Liver (tissue), 9 donors: ENCODE measurements around the gene TMEM39B. TPM values are rescaled to one million over a fixed set of nuclear protein-coding genes. Genes with fewer than 3 reads are reported as not detected.

Experiments
- DNase-seq: peaks from one replicate; pipeline ENCODE4 v3.0.0-alpha.2; 2017; ENCODE audit warnings: low spot score
- H3K27ac ChIP-seq, 2 donors: one replicate each; pipeline ENCODE4 v1.7.0; 2013; ENCODE audit warnings: inconsistent platforms in 2 of 2, low read length in 2 of 2, control low read depth in 1 of 2, low read depth in 1 of 2, mild to moderate bottlenecking in 1 of 2
- H3K27me3 ChIP-seq, 4 donors: one replicate each; pipeline versions ENCODE4 v1.6.1 to v1.7.0; 2013; ENCODE audit warnings: low read length in 3 of 4, inconsistent platforms in 1 of 4, mild to moderate bottlenecking in 1 of 4, moderate library complexity in 1 of 4; ENCODE audit not compliant: control insufficient read depth in 4 of 4, insufficient read depth in 4 of 4
- H3K36me3 ChIP-seq, 4 donors: one replicate each; pipeline versions ENCODE4 v1.6.1 to v1.7.0; 2013; ENCODE audit warnings: low read length in 3 of 4, mild to moderate bottlenecking in 3 of 4, low read depth in 1 of 4, moderate library complexity in 1 of 4; ENCODE audit not compliant: control insufficient read depth in 4 of 4, insufficient read depth in 3 of 4
- H3K4me1 ChIP-seq, 4 donors: one replicate each; pipeline versions ENCODE4 v1.6.1 to v1.7.0; 2013; ENCODE audit warnings: low read length in 3 of 4, mild to moderate bottlenecking in 3 of 4, moderate library complexity in 1 of 4; ENCODE audit not compliant: control insufficient read depth in 4 of 4, insufficient read depth in 4 of 4
- H3K4me3 ChIP-seq, 3 donors: one replicate each; pipeline versions ENCODE4 v1.6.1 to v1.7.0; 2013; ENCODE audit warnings: low read length in 3 of 3, control low read depth in 1 of 3, low read depth in 1 of 3, mild to moderate bottlenecking in 1 of 3
- H3K9ac ChIP-seq, 2 donors: one replicate each; pipeline ENCODE4 v1.7.0; 2013; ENCODE audit warnings: low read length in 2 of 2, mild to moderate bottlenecking in 2 of 2, moderate library complexity in 2 of 2, control low read depth in 1 of 2, low read depth in 1 of 2
- H3K9me3 ChIP-seq, 4 donors: one replicate each; pipeline versions ENCODE4 v1.6.1 to v1.7.0; 2013; ENCODE audit warnings: low read length in 3 of 4; ENCODE audit not compliant: control insufficient read depth in 4 of 4
- EGR1 ChIP-seq, 2 donors: IDR thresholded peaks; 2 replicates each; pipeline ENCODE4 v1.6.1; 2016 to 2018; ENCODE audit warnings: antibody characterized with exemption in 2 of 2, low read depth in 2 of 2
- FOXA1 ChIP-seq: IDR thresholded peaks from 2 replicates; pipeline ENCODE4 v1.6.1; 2016; ENCODE audit warnings: antibody characterized with exemption
- FOXA2 ChIP-seq: IDR thresholded peaks from 2 replicates; pipeline ENCODE4 v1.6.1; 2016; ENCODE audit warnings: antibody characterized with exemption
- GABPA ChIP-seq, 2 donors: IDR thresholded peaks in 1 of 2; conservative IDR thresholded peaks in 1 of 2; 2 replicates each; pipeline ENCODE4 v1.6.1; 2016; ENCODE audit warnings: antibody characterized with exemption in 2 of 2, mild to moderate bottlenecking in 1 of 2, moderate library complexity in 1 of 2
- HNF4A ChIP-seq, 2 donors: conservative IDR thresholded peaks; 2 replicates each; pipeline ENCODE4 v1.6.1; 2016; ENCODE audit warnings: antibody characterized with exemption in 2 of 2, mild to moderate bottlenecking in 2 of 2
- HNF4G ChIP-seq: IDR thresholded peaks from 2 replicates; pipeline ENCODE4 v1.6.1; 2016; ENCODE audit warnings: antibody characterized with exemption
- JUND ChIP-seq, 2 donors: IDR thresholded peaks; 2 replicates each; pipeline ENCODE4 v1.6.1; 2016; ENCODE audit warnings: antibody characterized with exemption in 2 of 2
- NR2F2 ChIP-seq: IDR thresholded peaks from 2 replicates; pipeline ENCODE4 v1.6.1; 2016; ENCODE audit warnings: antibody characterized with exemption
- RAD21 ChIP-seq, 2 donors: IDR thresholded peaks; 2 replicates each; pipeline ENCODE4 v1.6.1; 2016; ENCODE audit warnings: antibody characterized with exemption in 2 of 2, mild to moderate bottlenecking in 2 of 2
- RXRA ChIP-seq, 2 donors: IDR thresholded peaks; 2 replicates each; pipeline ENCODE4 v1.6.1; 2017 to 2018; ENCODE audit warnings: antibody characterized with exemption in 2 of 2, mild to moderate bottlenecking in 1 of 2
- SP1 ChIP-seq: IDR thresholded peaks from 2 replicates; pipeline ENCODE4 v1.6.1; 2018; ENCODE audit warnings: antibody characterized with exemption, mild to moderate bottlenecking
- TAF1 ChIP-seq: conservative IDR thresholded peaks from 2 replicates; pipeline ENCODE4 v1.6.1; 2016; ENCODE audit warnings: antibody characterized with exemption, mild to moderate bottlenecking
- YY1 ChIP-seq: IDR thresholded peaks from 2 replicates; pipeline ENCODE4 v1.6.1; 2016; ENCODE audit warnings: antibody characterized with exemption, mild to moderate bottlenecking
- WGBS: extraction: QIAGEN DNeasy Blood & Tissue Kit; methylation state at CpG from one replicate; pipeline ENCODE4 v1.1.7; 2013; 5-methylcytosine and 5-hydroxymethylcytosine counted together
- polyA plus RNA-seq, 2 donors: library from polyadenylated mRNA; stranded (reverse) in 1 of 2; unstranded in 1 of 2; fragments of 200-250 nt in 1 of 2; fragments of >200 nt in 1 of 2; fragmentation: Nextera tagmentation in 1 of 2; extraction: Ambion mirVana in 1 of 2; gene quantifications; one replicate each; pipeline versions ENCODE4 v1.2.1 to v1.2.3, GENCODE V29; 2013 to 2015
- total RNA-seq, 2 donors: library from RNA; depleted of rRNA; stranded (reverse); fragments of >200 nt; gene quantifications; one replicate each; pipeline ENCODE4 v1.2.3, GENCODE V29; 2014
- TF ChIP-seq, protein P1 (sequence below): IDR thresholded peaks from 2 replicates; pipeline ENCODE4 v1.6.1; 2016; ENCODE audit warnings: antibody characterized with exemption
- TF ChIP-seq, protein P2 (sequence below): fragments of 150-350 bp; IDR thresholded peaks from 2 replicates; pipeline ENCODE4 v1.5.1; 2017; ENCODE audit warnings: improper control_type of control experiment, low read depth, low read length; ENCODE audit not compliant: missing input control
- TF ChIP-seq, protein P3 (sequence below): IDR thresholded peaks from 2 replicates; pipeline ENCODE4 v1.6.1; 2016; ENCODE audit warnings: antibody characterized with exemption
- TF ChIP-seq, protein P4 (sequence below): IDR thresholded peaks from 2 replicates; pipeline ENCODE4 v1.6.1; 2016; ENCODE audit warnings: antibody characterized with exemption
- TF ChIP-seq, protein P5 (sequence below): IDR thresholded peaks from 2 replicates; pipeline ENCODE4 v1.6.1; 2016; ENCODE audit warnings: antibody characterized with exemption, mild to moderate bottlenecking
- donor health status: healthy.
- donor health status: healthy.
- donor health status: healthy.
- donor health status: healthy.
- donor health status: healthy.

Gene TMEM39B
- total and polyA plus RNA-seq, 4 donors: 3.0 to 8.1 (median 5.9) TPM

DNA sequence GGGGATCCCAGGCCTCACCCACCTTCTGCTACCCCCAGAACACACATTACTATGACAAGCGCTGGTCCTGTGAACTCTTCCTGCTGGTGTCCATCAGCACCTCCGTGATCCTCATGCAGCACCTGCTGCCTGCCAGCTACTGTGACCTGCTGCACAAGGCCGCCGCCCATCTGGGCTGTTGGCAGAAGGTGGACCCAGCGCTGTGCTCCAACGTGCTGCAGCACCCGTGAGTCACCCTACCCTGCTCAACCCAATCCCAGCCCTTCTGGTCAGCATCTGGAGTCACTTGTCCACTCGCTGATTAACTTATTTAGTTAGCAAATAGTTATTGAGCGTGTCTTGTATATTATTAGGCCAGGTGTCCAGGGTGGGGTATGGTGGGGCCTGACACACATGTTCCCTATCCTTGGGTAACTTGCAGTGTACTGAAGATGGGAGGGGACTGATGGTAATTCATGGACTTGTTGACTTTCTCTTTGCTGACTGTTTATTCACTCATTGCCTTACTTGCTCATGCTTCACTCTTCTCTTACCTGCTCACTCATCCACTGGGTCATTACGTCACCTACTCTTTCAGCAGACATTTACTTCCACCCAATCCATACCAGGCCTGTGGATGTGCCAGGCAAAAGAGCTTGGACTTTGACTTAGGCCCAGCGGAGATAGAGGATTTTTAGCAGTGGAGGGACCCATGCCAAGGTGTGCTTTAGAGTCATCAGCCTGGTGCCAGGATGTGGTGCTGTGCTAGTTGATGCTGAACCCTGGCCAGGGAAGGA, 22.2 kb downstream of the TMEM39B start:
- Histone ChIP-seq H3K36me3 (peaks cover 1 to 21% (median 7%) of the 10 kb centered on the region in 4 donors), H3K9ac (no peak overlapping the region), H3K27ac (peak overlapping the region; percentile 81 to 98), H3K4me1 (peaks cover 3 to 20% (median 14%) of the 10 kb centered on the region in 4 donors), H3K4me3 (no peak overlapping the region), H3K27me3 (no peaks in the 10 kb centered on the region), H3K9me3 (no peaks in the 10 kb centered on the region)
- no peak for DNase-seq
- TF ChIP-seq RXRA (IDR thresholded peaks at IDR 0.05) (peak; percentile 78 to 80), JUND (IDR thresholded peaks at IDR 0.05) (peak; percentile 90 to 93), FOXA1 (peak; percentile 95), GABPA (IDR thresholded peaks at IDR 0.05 in 1 of 2, conservative IDR thresholded peaks at IDR 0.05 in 1 of 2) (peak in 1 of 2 donors; percentile 53), SP1 (peak; percentile 99), NR2F2 (no peak), HNF4A (conservative IDR thresholded peaks at IDR 0.05) (peak; percentile 97), YY1 (peak; percentile 88), FOXA2 (peak; percentile 97), HNF4G (peak; percentile 98), RAD21 (IDR thresholded peaks at IDR 0.05) (peak; percentile 49 to 59), EGR1 (IDR thresholded peaks at IDR 0.05; ENCODE audit: low read depth in 2 of 2) (peak in 1 of 2 donors; percentile 58), TAF1 (no peak)
- TF ChIP-seq, protein P1, sequence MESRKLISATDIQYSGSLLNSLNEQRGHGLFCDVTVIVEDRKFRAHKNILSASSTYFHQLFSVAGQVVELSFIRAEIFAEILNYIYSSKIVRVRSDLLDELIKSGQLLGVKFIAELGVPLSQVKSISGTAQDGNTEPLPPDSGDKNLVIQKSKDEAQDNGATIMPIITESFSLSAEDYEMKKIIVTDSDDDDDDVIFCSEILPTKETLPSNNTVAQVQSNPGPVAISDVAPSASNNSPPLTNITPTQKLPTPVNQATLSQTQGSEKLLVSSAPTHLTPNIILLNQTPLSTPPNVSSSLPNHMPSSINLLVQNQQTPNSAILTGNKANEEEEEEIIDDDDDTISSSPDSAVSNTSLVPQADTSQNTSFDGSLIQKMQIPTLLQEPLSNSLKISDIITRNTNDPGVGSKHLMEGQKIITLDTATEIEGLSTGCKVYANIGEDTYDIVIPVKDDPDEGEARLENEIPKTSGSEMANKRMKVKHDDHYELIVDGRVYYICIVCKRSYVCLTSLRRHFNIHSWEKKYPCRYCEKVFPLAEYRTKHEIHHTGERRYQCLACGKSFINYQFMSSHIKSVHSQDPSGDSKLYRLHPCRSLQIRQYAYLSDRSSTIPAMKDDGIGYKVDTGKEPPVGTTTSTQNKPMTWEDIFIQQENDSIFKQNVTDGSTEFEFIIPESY: peak; percentile 70
- TF ChIP-seq, protein P2, sequence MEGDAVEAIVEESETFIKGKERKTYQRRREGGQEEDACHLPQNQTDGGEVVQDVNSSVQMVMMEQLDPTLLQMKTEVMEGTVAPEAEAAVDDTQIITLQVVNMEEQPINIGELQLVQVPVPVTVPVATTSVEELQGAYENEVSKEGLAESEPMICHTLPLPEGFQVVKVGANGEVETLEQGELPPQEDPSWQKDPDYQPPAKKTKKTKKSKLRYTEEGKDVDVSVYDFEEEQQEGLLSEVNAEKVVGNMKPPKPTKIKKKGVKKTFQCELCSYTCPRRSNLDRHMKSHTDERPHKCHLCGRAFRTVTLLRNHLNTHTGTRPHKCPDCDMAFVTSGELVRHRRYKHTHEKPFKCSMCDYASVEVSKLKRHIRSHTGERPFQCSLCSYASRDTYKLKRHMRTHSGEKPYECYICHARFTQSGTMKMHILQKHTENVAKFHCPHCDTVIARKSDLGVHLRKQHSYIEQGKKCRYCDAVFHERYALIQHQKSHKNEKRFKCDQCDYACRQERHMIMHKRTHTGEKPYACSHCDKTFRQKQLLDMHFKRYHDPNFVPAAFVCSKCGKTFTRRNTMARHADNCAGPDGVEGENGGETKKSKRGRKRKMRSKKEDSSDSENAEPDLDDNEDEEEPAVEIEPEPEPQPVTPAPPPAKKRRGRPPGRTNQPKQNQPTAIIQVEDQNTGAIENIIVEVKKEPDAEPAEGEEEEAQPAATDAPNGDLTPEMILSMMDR: no peak
- TF ChIP-seq, protein P3, sequence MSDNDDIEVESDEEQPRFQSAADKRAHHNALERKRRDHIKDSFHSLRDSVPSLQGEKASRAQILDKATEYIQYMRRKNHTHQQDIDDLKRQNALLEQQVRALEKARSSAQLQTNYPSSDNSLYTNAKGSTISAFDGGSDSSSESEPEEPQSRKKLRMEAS: peak; percentile 79
- TF ChIP-seq, protein P4, sequence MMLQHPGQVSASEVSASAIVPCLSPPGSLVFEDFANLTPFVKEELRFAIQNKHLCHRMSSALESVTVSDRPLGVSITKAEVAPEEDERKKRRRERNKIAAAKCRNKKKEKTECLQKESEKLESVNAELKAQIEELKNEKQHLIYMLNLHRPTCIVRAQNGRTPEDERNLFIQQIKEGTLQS: peak; percentile 82
- TF ChIP-seq, protein P5, sequence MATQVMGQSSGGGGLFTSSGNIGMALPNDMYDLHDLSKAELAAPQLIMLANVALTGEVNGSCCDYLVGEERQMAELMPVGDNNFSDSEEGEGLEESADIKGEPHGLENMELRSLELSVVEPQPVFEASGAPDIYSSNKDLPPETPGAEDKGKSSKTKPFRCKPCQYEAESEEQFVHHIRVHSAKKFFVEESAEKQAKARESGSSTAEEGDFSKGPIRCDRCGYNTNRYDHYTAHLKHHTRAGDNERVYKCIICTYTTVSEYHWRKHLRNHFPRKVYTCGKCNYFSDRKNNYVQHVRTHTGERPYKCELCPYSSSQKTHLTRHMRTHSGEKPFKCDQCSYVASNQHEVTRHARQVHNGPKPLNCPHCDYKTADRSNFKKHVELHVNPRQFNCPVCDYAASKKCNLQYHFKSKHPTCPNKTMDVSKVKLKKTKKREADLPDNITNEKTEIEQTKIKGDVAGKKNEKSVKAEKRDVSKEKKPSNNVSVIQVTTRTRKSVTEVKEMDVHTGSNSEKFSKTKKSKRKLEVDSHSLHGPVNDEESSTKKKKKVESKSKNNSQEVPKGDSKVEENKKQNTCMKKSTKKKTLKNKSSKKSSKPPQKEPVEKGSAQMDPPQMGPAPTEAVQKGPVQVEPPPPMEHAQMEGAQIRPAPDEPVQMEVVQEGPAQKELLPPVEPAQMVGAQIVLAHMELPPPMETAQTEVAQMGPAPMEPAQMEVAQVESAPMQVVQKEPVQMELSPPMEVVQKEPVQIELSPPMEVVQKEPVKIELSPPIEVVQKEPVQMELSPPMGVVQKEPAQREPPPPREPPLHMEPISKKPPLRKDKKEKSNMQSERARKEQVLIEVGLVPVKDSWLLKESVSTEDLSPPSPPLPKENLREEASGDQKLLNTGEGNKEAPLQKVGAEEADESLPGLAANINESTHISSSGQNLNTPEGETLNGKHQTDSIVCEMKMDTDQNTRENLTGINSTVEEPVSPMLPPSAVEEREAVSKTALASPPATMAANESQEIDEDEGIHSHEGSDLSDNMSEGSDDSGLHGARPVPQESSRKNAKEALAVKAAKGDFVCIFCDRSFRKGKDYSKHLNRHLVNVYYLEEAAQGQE: peak; percentile 87
- 40% methylated on average over 11 of the region's 11 CpGs for WGBS
